Measurements from ENCODE around the gene MC2R.

DNA sequence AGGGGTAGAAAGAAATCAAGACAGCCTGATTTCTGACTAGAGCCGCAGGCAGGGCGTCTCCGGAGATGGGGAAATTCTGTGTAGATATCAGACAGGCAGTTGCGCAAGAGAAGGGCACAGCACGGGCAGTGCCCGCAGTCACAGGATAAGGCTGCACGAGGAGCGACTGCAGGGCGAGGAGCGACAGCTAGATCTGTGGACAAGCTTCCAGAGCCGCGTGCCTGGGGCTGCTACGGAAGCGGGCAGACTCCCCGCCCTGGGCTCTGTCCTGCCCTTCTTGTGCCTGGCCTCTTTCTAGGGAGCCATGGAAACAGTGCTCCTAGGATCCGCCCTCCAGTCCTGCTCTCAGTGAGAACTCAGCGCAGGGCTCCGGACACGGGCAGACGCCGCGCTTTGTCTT lies 78.8 kb downstream of the MC2R start:
- TF ChIP-seq CSDC2 (CRISPR knock-in tag; IDR thresholded peaks at IDR 0.05) (no peak), ZFP3 (CRISPR knock-in tag; IDR thresholded peaks at IDR 0.05) (no peak), ESRRG (CRISPR knock-in tag; IDR thresholded peaks at IDR 0.05) (no peak), OSR1 (CRISPR knock-in tag; IDR thresholded peaks at IDR 0.05) (no peak), ARNTL (CRISPR knock-in tag; IDR thresholded peaks at IDR 0.05; ENCODE audit: borderline replicate concordance, low read depth) (no peak)
- TF ChIP-seq, protein P1, sequence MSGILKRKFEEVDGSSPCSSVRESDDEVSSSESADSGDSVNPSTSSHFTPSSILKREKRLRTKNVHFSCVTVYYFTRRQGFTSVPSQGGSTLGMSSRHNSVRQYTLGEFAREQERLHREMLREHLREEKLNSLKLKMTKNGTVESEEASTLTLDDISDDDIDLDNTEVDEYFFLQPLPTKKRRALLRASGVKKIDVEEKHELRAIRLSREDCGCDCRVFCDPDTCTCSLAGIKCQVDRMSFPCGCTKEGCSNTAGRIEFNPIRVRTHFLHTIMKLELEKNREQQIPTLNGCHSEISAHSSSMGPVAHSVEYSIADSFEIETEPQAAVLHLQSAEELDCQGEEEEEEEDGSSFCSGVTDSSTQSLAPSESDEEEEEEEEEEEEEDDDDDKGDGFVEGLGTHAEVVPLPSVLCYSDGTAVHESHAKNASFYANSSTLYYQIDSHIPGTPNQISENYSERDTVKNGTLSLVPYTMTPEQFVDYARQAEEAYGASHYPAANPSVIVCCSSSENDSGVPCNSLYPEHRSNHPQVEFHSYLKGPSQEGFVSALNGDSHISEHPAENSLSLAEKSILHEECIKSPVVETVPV (CRISPR knock-in tag; IDR thresholded peaks at IDR 0.05) = no peak
- TF ChIP-seq, protein P2, sequence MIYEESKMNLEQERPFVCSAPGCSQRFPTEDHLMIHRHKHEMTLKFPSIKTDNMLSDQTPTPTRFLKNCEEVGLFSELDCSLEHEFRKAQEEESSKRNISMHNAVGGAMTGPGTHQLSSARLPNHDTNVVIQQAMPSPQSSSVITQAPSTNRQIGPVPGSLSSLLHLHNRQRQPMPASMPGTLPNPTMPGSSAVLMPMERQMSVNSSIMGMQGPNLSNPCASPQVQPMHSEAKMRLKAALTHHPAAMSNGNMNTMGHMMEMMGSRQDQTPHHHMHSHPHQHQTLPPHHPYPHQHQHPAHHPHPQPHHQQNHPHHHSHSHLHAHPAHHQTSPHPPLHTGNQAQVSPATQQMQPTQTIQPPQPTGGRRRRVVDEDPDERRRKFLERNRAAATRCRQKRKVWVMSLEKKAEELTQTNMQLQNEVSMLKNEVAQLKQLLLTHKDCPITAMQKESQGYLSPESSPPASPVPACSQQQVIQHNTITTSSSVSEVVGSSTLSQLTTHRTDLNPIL (CRISPR knock-in tag; IDR thresholded peaks at IDR 0.05; ENCODE audit: low read depth) = no peak
- TF ChIP-seq, protein P3, sequence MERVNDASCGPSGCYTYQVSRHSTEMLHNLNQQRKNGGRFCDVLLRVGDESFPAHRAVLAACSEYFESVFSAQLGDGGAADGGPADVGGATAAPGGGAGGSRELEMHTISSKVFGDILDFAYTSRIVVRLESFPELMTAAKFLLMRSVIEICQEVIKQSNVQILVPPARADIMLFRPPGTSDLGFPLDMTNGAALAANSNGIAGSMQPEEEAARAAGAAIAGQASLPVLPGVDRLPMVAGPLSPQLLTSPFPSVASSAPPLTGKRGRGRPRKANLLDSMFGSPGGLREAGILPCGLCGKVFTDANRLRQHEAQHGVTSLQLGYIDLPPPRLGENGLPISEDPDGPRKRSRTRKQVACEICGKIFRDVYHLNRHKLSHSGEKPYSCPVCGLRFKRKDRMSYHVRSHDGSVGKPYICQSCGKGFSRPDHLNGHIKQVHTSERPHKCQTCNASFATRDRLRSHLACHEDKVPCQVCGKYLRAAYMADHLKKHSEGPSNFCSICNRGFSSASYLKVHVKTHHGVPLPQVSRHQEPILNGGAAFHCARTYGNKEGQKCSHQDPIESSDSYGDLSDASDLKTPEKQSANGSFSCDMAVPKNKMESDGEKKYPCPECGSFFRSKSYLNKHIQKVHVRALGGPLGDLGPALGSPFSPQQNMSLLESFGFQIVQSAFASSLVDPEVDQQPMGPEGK (CRISPR knock-in tag; IDR thresholded peaks at IDR 0.05; ENCODE audit: borderline replicate concordance) = no peak

Data from SK-N-SH treated with all-trans-retinoic acid at 6 μM for 48 hours (cell line).